ENCODE measurements around the gene IFNA10.
"Not testable (repeated sequence)": the region's sequence is repeated elsewhere in the genome, so short reads cannot be mapped to it uniquely, and the experiment has no call there.

The IFNA10 gene

GRCh38 chr9:21194867-21195776 is 11.8 kb downstream of the IFNA10 start:
- not testable (repeated sequence) for H3K4me1 ChIP-seq (ENCODE audit: control insufficient read depth, insufficient read depth, low read length); H3K27me3 ChIP-seq (ENCODE audit: control insufficient read depth, insufficient read depth, low read length, poor library complexity, severe bottlenecking); H3K4me3 ChIP-seq (ENCODE audit: insufficient read depth, low read depth, low read length); H3K36me3 ChIP-seq (ENCODE audit: control insufficient read depth, insufficient read depth, low read length); H3K9me3 ChIP-seq (ENCODE audit: control insufficient read depth, low read length); H3K27ac ChIP-seq (ENCODE audit: insufficient read depth, low read depth, low read length, poor library complexity, severe bottlenecking)
- WGBS, 2 experiments = 54 to 62% methylated on average over 3 to 5 of the region's 6 CpGs

DNA sequence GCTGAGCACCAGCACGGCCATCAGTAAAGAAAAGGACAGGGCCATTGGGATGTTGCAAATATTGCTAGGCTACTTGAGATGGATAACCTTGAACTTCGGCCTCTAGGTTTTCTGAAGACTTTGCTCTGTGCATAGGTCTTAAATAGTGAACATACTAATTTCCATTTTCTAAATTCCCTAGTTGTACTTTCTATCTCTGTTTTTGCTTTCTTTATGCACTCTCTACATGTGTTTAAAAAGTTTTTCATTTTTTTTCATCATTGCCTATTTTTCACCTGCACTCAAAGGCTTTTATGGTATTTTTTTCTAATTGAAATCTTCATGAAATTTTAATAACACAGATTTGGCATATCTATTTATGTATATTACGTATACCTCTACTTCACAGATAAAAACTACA is 19.5 kb downstream of the IFNA10 start, which contains the start of gene IFNA4:
Gene IFNA4 (minus strand): TSS at position 101 of the 400 bp plus-strand sequence. CDS start 56 bp downstream, at position 45.
- not testable (repeated sequence) for H3K9me3 ChIP-seq (ENCODE audit: control insufficient read depth, low read length); H3K4me1 ChIP-seq (ENCODE audit: control insufficient read depth, insufficient read depth, low read length); H3K4me3 ChIP-seq (ENCODE audit: insufficient read depth, low read depth, low read length); H3K27me3 ChIP-seq (ENCODE audit: control insufficient read depth, insufficient read depth, low read length, poor library complexity, severe bottlenecking); H3K36me3 ChIP-seq (ENCODE audit: control insufficient read depth, insufficient read depth, low read length); H3K27ac ChIP-seq (ENCODE audit: insufficient read depth, low read depth, low read length, poor library complexity, severe bottlenecking)
- no CpG with 5 or more reads among the region's 3 CpGs for WGBS, 2 experiments

DNA sequence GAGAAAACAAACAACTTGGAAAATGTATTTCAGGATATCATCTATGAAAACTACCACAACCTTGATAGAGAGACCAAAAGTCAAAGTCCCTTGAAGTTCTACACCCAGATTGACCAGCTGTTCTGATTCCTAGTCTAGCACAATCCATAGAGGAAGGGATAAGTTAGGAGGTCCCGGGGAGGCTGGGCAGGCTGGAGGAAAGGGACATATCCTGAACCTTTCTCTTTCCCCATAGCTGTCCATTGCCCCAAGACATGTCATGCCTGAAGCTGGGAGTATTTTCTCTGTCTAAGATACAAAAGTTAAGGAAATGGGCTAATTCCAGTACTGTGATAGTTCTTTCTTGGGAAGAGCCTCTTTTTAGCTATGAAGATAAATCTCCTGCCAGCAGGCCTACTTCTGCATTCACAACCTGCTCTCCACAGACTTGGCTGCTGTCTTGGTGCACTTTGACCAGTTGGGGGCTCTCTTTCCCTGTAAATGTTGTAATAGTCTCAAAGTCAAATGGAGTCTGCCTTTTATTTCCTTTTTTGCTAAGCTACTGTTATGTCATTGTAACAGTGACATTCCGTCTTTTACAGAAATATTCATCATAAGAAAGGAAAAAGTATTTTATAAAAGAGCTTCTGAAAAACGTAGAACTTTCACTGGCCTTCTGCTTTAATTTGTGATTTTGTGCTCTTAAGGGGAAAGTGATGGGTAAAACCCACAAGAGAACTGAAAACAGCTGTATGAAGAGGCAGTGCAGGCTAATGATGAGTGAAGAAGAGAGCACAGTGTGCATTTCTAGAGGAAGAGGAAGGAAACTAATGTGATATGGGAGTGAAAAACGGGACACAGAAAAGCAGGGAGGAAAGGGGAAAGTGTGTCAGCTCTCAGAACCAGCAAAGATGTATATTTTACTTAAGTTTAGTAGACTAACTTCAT is 23.9 kb downstream of the IFNA10 start:
- not testable (repeated sequence) for H3K36me3 ChIP-seq (ENCODE audit: control insufficient read depth, insufficient read depth, low read length); H3K4me1 ChIP-seq (ENCODE audit: control insufficient read depth, insufficient read depth, low read length); H3K9me3 ChIP-seq (ENCODE audit: control insufficient read depth, low read length); H3K27ac ChIP-seq (ENCODE audit: insufficient read depth, low read depth, low read length, poor library complexity, severe bottlenecking); H3K27me3 ChIP-seq (ENCODE audit: control insufficient read depth, insufficient read depth, low read length, poor library complexity, severe bottlenecking); H3K4me3 ChIP-seq (ENCODE audit: insufficient read depth, low read depth, low read length)
- 48 to 56% methylated on average over 3 of the region's 4 CpGs for WGBS, 2 experiments

DNA sequence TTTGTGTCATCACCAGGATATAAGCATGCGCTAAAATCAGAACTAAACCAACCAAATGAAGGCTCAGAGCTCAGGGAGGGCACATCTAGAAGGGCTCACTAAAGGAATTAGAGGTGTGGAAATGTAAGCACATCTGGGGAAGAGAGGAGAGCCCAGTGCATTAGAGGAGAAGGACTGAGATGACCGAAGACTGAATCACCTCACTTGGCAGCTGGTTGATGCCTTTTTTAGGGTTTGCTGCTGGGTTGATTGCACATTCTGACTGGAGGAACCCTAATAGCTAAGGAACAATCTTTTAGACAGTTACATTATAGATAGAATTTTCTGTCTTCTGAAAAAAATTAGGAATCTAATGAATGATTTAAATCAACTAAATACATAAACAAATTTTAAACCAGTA is 32.3 kb downstream of the IFNA10 start:
- Histone ChIP-seq H3K36me3 (ENCODE audit: control insufficient read depth, insufficient read depth, low read length) (no peaks in the 10 kb centered on the region), H3K27me3 (ENCODE audit: control insufficient read depth, insufficient read depth, low read length, poor library complexity, severe bottlenecking) (no peaks in the 10 kb centered on the region), H3K27ac (ENCODE audit: insufficient read depth, low read depth, low read length, poor library complexity, severe bottlenecking) (no peak overlapping the region), H3K9me3 (ENCODE audit: control insufficient read depth, low read length) (no peaks in the 10 kb centered on the region), H3K4me1 (ENCODE audit: control insufficient read depth, insufficient read depth, low read length) (no peaks in the 10 kb centered on the region), H3K4me3 (ENCODE audit: insufficient read depth, low read depth, low read length) (no peak overlapping the region)
- 93 to 97% methylated on average over 2 of the region's 2 CpGs for WGBS, 2 experiments

DNA sequence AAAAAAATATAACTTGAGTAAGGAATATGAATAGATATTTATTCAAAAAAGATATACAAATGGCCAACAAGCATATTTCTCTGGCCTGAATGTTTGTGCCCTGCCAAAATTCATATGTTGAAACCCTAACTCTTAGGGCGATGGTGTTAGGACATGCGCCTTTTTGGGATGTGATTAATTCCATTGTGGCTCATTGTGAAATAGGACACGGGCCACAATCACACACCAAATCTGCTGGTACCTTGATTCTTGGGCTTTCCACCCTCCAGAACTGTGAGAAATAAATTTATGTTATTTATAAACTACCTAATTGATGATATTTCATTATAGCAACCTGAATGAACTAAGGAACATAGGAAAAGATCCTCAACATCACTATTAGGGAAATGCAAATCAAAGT is 34.8 kb downstream of the IFNA10 start:
- WGBS, 2 experiments = 86 to 94% methylated on average over 3 of the region's 3 CpGs
- H3K4me3 ChIP-seq (ENCODE audit: insufficient read depth, low read depth, low read length) = no peak overlapping the region
- H3K27me3 ChIP-seq (ENCODE audit: control insufficient read depth, insufficient read depth, low read length, poor library complexity, severe bottlenecking) = no peaks in the 10 kb centered on the region
- H3K4me1 ChIP-seq (ENCODE audit: control insufficient read depth, insufficient read depth, low read length) = no peaks in the 10 kb centered on the region
- H3K27ac ChIP-seq (ENCODE audit: insufficient read depth, low read depth, low read length, poor library complexity, severe bottlenecking) = no peak overlapping the region
- H3K36me3 ChIP-seq (ENCODE audit: control insufficient read depth, insufficient read depth, low read length) = no peaks in the 10 kb centered on the region
- no peaks in the 10 kb centered on the region for H3K9me3 ChIP-seq (ENCODE audit: control insufficient read depth, low read length)

DNA sequence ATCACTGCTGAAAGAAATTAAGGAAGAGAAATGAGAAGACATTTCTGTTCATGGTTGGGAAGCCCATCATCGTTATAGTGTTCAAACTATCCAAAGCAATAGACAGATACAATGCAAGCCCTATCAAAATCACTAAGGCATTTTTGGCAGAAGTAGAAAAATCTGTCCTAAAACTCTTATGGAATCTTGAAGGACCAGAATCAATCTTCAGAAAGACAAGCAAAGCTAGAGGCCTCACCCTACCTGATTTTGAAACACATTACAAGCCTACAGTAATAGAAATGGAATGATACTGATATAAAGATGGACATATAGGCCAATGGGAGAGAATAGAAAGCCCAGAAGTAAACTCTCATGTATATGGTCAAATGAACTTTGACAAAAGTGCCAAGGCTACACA is 35.6 kb downstream of the IFNA10 start:
- Histone ChIP-seq H3K4me3 (ENCODE audit: insufficient read depth, low read depth, low read length) (no peak overlapping the region), H3K4me1 (ENCODE audit: control insufficient read depth, insufficient read depth, low read length) (no peaks in the 10 kb centered on the region), H3K27ac (ENCODE audit: insufficient read depth, low read depth, low read length, poor library complexity, severe bottlenecking) (no peak overlapping the region), H3K36me3 (ENCODE audit: control insufficient read depth, insufficient read depth, low read length) (no peaks in the 10 kb centered on the region), H3K27me3 (ENCODE audit: control insufficient read depth, insufficient read depth, low read length, poor library complexity, severe bottlenecking) (no peaks in the 10 kb centered on the region), H3K9me3 (ENCODE audit: control insufficient read depth, low read length) (no peaks in the 10 kb centered on the region)
- WGBS, 2 experiments = 69 to 80% methylated on average over 1 of the region's 1 CpG

GRCh38 chr9:21166560-21166959 is 40.4 kb downstream of the IFNA10 start, which contains the start of gene IFNA21:
TSS of gene IFNA21 (minus strand) at chr9:21166660. CDS start at chr9:21166612, 48 bp downstream.
- H3K27me3 ChIP-seq (ENCODE audit: control insufficient read depth, insufficient read depth, low read length, poor library complexity, severe bottlenecking); H3K36me3 ChIP-seq (ENCODE audit: control insufficient read depth, insufficient read depth, low read length); H3K4me1 ChIP-seq (ENCODE audit: control insufficient read depth, insufficient read depth, low read length); H3K4me3 ChIP-seq (ENCODE audit: insufficient read depth, low read depth, low read length); H3K27ac ChIP-seq (ENCODE audit: insufficient read depth, low read depth, low read length, poor library complexity, severe bottlenecking); H3K9me3 ChIP-seq (ENCODE audit: control insufficient read depth, low read length): not testable (repeated sequence)
- 90 to 100% methylated on average over 2 of the region's 2 CpGs for WGBS, 2 experiments

- Histone ChIP-seq H3K4me3 (ENCODE audit: insufficient read depth, low read depth, low read length) (no peak overlapping the region), H3K9me3 (ENCODE audit: control insufficient read depth, low read length) (no peaks in the 10 kb centered on the region), H3K36me3 (ENCODE audit: control insufficient read depth, insufficient read depth, low read length) (no peaks in the 10 kb centered on the region), H3K27me3 (ENCODE audit: control insufficient read depth, insufficient read depth, low read length, poor library complexity, severe bottlenecking) (no peaks in the 10 kb centered on the region), H3K27ac (ENCODE audit: insufficient read depth, low read depth, low read length, poor library complexity, severe bottlenecking) (no peak overlapping the region), H3K4me1 (ENCODE audit: control insufficient read depth, insufficient read depth, low read length) (no peaks in the 10 kb centered on the region)
- WGBS, 2 experiments = 87 to 100% methylated on average over 1 of the region's 1 CpG
Measured at GRCh38 chr9:21165516-21165915, 41.4 kb downstream of the IFNA10 start.

DNA sequence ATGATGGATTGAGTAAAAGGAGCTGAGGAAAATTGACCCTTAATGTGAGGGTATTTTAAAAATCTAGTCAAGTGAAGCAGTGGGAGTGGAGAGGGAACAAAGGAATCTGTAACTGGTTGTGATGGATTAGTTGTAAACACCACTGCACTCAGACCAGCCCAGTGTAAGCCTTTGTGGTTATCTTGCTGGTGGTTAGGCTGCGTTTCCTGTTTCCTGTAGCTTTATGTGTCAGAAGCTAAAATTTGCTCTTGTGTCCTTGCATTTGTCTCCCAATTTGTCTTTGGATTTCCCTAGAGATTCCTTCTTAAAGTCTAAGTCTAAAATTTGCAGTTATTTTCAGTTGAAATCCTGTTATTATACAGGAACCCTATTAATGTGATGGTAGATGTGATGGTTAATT is 46.8 kb downstream of the IFNA10 start:
- Histone ChIP-seq H3K9me3 (ENCODE audit: control insufficient read depth, low read length) (no peaks in the 10 kb centered on the region), H3K36me3 (ENCODE audit: control insufficient read depth, insufficient read depth, low read length) (no peaks in the 10 kb centered on the region), H3K27me3 (ENCODE audit: control insufficient read depth, insufficient read depth, low read length, poor library complexity, severe bottlenecking) (no peaks in the 10 kb centered on the region), H3K4me3 (ENCODE audit: insufficient read depth, low read depth, low read length) (no peak overlapping the region), H3K4me1 (ENCODE audit: control insufficient read depth, insufficient read depth, low read length) (no peaks in the 10 kb centered on the region), H3K27ac (ENCODE audit: insufficient read depth, low read depth, low read length, poor library complexity, severe bottlenecking) (no peak overlapping the region)
- 61 to 95% methylated on average over 1 of the region's 1 CpG for WGBS, 2 experiments
